Germinal center (tissue), 1 donor: Measurements from ENCODE around the gene WRAP73.

Experiments used
- DNase-seq: peaks from one replicate; pipeline ENCODE4 v3.0.0; 2012; ENCODE audit warnings: mixed read lengths, low spot score

Gene WRAP73

GRCh38 chr1:3668585-3669300, 18.8 kb upstream of the WRAP73 start:
- no peak for DNase-seq

GRCh38 chr1:3668148-3668547, 18.2 kb upstream of the WRAP73 start:
- DNase-seq: no peak

GRCh38 chr1:3664700-3665375, 14.9 kb upstream of the WRAP73 start:
- DNase-seq: peak; percentile 38

- DNase-seq: peak; percentile 22
Measured at GRCh38 chr1:3663999-3664699, 14.2 kb upstream of the WRAP73 start.

- no peak for DNase-seq
Measured at GRCh38 chr1:3662080-3662671, 12.3 kb upstream of the WRAP73 start.

GRCh38 chr1:3661631-3662030, 11.7 kb upstream of the WRAP73 start:
- no peak for DNase-seq

- no peak for DNase-seq
Measured at GRCh38 chr1:3660704-3661103, 10.8 kb upstream of the WRAP73 start.

GRCh38 chr1:3659093-3659492, 9.2 kb upstream of the WRAP73 start:
- no peak for DNase-seq

GRCh38 chr1:3658231-3658615, 8.3 kb upstream of the WRAP73 start:
- no peak for DNase-seq

GRCh38 chr1:3657578-3658230, 7.8 kb upstream of the WRAP73 start:
- DNase-seq: no peak

GRCh38 chr1:3657096-3657475, 7.2 kb upstream of the WRAP73 start:
- no peak for DNase-seq

- peak; percentile 51 for DNase-seq
Measured at GRCh38 chr1:3656450-3657095, 6.7 kb upstream of the WRAP73 start.

- no peak for DNase-seq
Measured at GRCh38 chr1:3654549-3655281, 4.8 kb upstream of the WRAP73 start.

GRCh38 chr1:3653286-3653618, 3.3 kb upstream of the WRAP73 start:
- no peak for DNase-seq

GRCh38 chr1:3652548-3653285, 2.8 kb upstream of the WRAP73 start:
- peak; percentile 37 for DNase-seq

GRCh38 chr1:3651930-3652547, 2.1 kb upstream of the WRAP73 start, which contains the start of gene TP73:
Gene TP73 (plus strand): TSS chr1:3652516. CDS start chr1:3682366, 29,850 bp downstream.
- DNase-seq: no peak

GRCh38 chr1:3651026-3651929, 1.4 kb upstream of the WRAP73 start:
- DNase-seq: no peak

GRCh38 chr1:3650248-3651025, 534 bp upstream of the WRAP73 start:
- no peak for DNase-seq
